Sigmoid colon (tissue), 4 donors: ENCODE results near the gene PTCD2.

Source experiments
- CTCF ChIP-seq, 4 experiments: fragments of 450-650 bp in 3 of 4; fragments of 200-600 bp in 1 of 4; IDR thresholded peaks; one replicate each; pipeline ENCODE4 v1.5.1; 2016 to 2019; ENCODE audit warnings: antibody characterized with exemption in 4 of 4, mild to moderate bottlenecking in 3 of 4, moderate library complexity in 2 of 4
- EP300 ChIP-seq, 4 donors: sonication (generic); formaldehyde crosslinking; IDR thresholded peaks; one replicate each; pipeline ENCODE4 v1.6.1; 2017; ENCODE audit warnings: antibody characterized with exemption in 4 of 4
- POLR2A ChIP-seq, 2 donors: fragments of 450-650 bp; IDR thresholded peaks; one replicate each; pipeline ENCODE4 v1.6.1; 2016; ENCODE audit warnings: antibody characterized with exemption in 2 of 2, mild to moderate bottlenecking in 2 of 2, moderate library complexity in 2 of 2
- POLR2AphosphoS5 ChIP-seq, 4 donors: sonication (generic); formaldehyde crosslinking; IDR thresholded peaks; one replicate each; pipeline ENCODE4 v1.6.1; 2017; ENCODE audit warnings: antibody characterized with exemption in 4 of 4

DNA sequence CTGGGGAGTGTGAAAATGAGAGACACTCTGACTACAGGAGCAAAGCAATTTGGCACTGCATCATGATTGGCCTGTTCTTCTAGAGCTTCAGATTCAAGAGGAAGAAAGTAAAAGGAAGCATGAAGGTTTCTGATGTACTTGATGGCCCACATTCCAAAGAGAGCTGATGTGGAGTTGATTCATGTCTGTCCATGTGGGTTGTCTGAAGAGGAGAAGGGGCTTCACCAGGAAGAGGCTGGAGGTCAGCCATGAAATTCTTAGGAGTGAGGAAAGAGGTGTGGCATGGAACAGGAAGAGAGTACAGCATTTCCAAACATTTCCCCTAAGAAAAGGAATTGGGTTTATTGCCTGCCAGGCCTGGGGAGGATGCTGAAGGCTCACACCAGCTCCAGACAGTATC lies 70.7 kb downstream of the PTCD2 start:
- TF ChIP-seq CTCF (IDR thresholded peaks at IDR 0.05) (no peak), POLR2A (IDR thresholded peaks at IDR 0.05) (no peak), POLR2AphosphoS5 (IDR thresholded peaks at IDR 0.05) (no peak), EP300 (IDR thresholded peaks at IDR 0.05) (no peak)
